Cerebellar nuclear complex (tissue), 1 donor: ENCODE data around the gene CREG1.
"Not testable (repeated sequence)": the region's sequence is repeated elsewhere in the genome, so short reads cannot be mapped to it uniquely, and the experiment has no call there.

Experiments used
- DNase-seq, 2 experiments: peaks; one replicate each; lab custom pipeline; 2025; lab: John Stamatoyannopoulos, UW

Gene CREG1

GRCh38 chr1:167564612-167565270 lies 11.2 kb upstream of the CREG1 start:
- DNase-seq = no peak

GRCh38 chr1:167563579-167564246 lies 10.2 kb upstream of the CREG1 start:
- no peak for DNase-seq

- no peak for DNase-seq
These were observed 9.1 kb upstream of the CREG1 start for GRCh38 chr1:167562702-167563101.

- DNase-seq = no peak
These were observed 8.2 kb upstream of the CREG1 start for GRCh38 chr1:167561753-167562152.

- DNase-seq = peak in 1 of 2 experiments; percentile 13
These were observed 2.6 kb upstream of the CREG1 start for GRCh38 chr1:167555971-167556714.

GRCh38 chr1:167555072-167555471 lies 1.5 kb upstream of the CREG1 start:
- DNase-seq = not testable (repeated sequence)

- no peak for DNase-seq
These were observed 642 bp upstream of the CREG1 start for GRCh38 chr1:167554028-167554779.

GRCh38 chr1:167551362-167551761 lies 2.2 kb downstream of the CREG1 start:
- no peak for DNase-seq

- no peak for DNase-seq
These were observed 5.3 kb downstream of the CREG1 start for GRCh38 chr1:167548059-167548932.

GRCh38 chr1:167546935-167547334 lies 6.6 kb downstream of the CREG1 start:
- DNase-seq = no peak

- DNase-seq = no peak
These were observed 8.2 kb downstream of the CREG1 start for GRCh38 chr1:167545349-167545748.

GRCh38 chr1:167544447-167545093 lies 9.0 kb downstream of the CREG1 start:
- no peak for DNase-seq

- no peak for DNase-seq
These were observed 10.2 kb downstream of the CREG1 start for GRCh38 chr1:167543199-167543990.

GRCh38 chr1:167542109-167543032 lies 11.2 kb downstream of the CREG1 start:
- DNase-seq = no peak

GRCh38 chr1:167541610-167542009 lies 12.0 kb downstream of the CREG1 start:
- DNase-seq = no peak

- no peak for DNase-seq
These were observed 12.6 kb downstream of the CREG1 start for GRCh38 chr1:167541003-167541402.

- no peak for DNase-seq
These were observed 14.9 kb downstream of the CREG1 start for GRCh38 chr1:167538657-167539056.

GRCh38 chr1:167533851-167534300 lies 19.7 kb downstream of the CREG1 start:
- DNase-seq = peak in 1 of 2 experiments; percentile 3
